H1 (cell line): Measurements from ENCODE around the gene CCDC169. TPM values are rescaled to one million over a fixed set of nuclear protein-coding genes. Genes with fewer than 3 reads are reported as not detected.

ENCODE experiments used
- CTCF ChIA-PET: fragments of 300-600 bp; sonication (Branson Sonifier 250); formaldehyde crosslinking; loops from one replicate; lab custom pipeline; 2021; ENCODE audit not compliant: partially characterized antibody; lab: Charles Lee
- POLR2A ChIA-PET: fragments of 300-600 bp; sonication (Branson Sonifier 250); formaldehyde crosslinking; loops from one replicate; lab custom pipeline; 2021; ENCODE audit warnings: inconsistent platforms; ENCODE audit not compliant: partially characterized antibody; lab: Charles Lee
- DNase-seq, 2 experiments: peaks; one replicate each; pipeline versions ENCODE4 v3.0.0 to v3.0.0-alpha.2; 2010 to 2022; ENCODE audit warnings: low spot score in 2 of 2, low read depth in 1 of 2, mixed read lengths in 1 of 2
- FAIRE-seq: peaks from 2 replicates; lab custom pipeline; 2011; peaks lifted over from hg19 to GRCh38; lab: Jason Lieb, UNC
- H2AFZ ChIP-seq: 2 replicates; pipeline ENCODE4 v1.8.1; 2012; ENCODE audit warnings: low read length, inconsistent platforms
- H2AK5ac ChIP-seq: 2 replicates; pipeline ENCODE4 v1.6.1; 2013; ENCODE audit warnings: low read depth, low read length
- H2BK120ac ChIP-seq: replicated peaks from 2 replicates; pipeline ENCODE3; 2013; ENCODE audit warnings: low read depth, low read length, inconsistent platforms
- H2BK12ac ChIP-seq: 2 replicates; pipeline ENCODE4 v1.6.1; 2013; ENCODE audit warnings: low read depth, low read length
- H2BK15ac ChIP-seq: 2 replicates; pipeline ENCODE4 v1.6.1; 2013; ENCODE audit warnings: low read length
- H2BK20ac ChIP-seq: 2 replicates; pipeline ENCODE4 v1.6.1; 2013; ENCODE audit warnings: low read length
- H2BK5ac ChIP-seq: 2 replicates; pipeline ENCODE4 v1.6.1; 2013; ENCODE audit warnings: low read depth, low read length
- H3K14ac ChIP-seq: 2 replicates; pipeline ENCODE4 v1.6.1; 2013; ENCODE audit warnings: inconsistent platforms; ENCODE audit not compliant: insufficient read length
- H3K18ac ChIP-seq: 2 replicates; pipeline ENCODE4 v1.6.1; 2013; ENCODE audit warnings: low read length; ENCODE audit errors: extremely low read depth
- H3K23ac ChIP-seq: 2 replicates; pipeline ENCODE4 v1.6.1; 2013; ENCODE audit warnings: inconsistent platforms; ENCODE audit not compliant: insufficient read length
- H3K23me2 ChIP-seq: 2 replicates; pipeline ENCODE4 v1.6.1; 2013; ENCODE audit warnings: low read depth, low read length
- H3K27ac ChIP-seq: 2 replicates; pipeline ENCODE4 v1.6.1; 2011; ENCODE audit warnings: low read depth, low read length, inconsistent platforms
- H3K27me3 ChIP-seq, 4 experiments: replicated peaks in 1 of 4; 1 replicate in 1 of 4; 2 replicates in 3 of 4; pipeline versions ENCODE4 v1.6.1 to v1.8.1; 2011 to 2013; ENCODE audit warnings: low read length in 3 of 4, mild to moderate bottlenecking in 3 of 4, inconsistent platforms in 2 of 4, mixed read lengths in 2 of 4, moderate library complexity in 1 of 4; ENCODE audit not compliant: control insufficient read depth in 3 of 4, insufficient read depth in 3 of 4; ENCODE audit errors: extremely low read depth in 1 of 4
- H3K36me3 ChIP-seq, 4 experiments: 2 replicates each; pipeline versions ENCODE4 v1.6.1 to v1.8.1; 2011 to 2013; ENCODE audit warnings: mild to moderate bottlenecking in 4 of 4, low read length in 3 of 4, moderate library complexity in 2 of 4, control low read depth in 1 of 4, inconsistent platforms in 1 of 4; ENCODE audit not compliant: insufficient read depth in 4 of 4, control insufficient read depth in 2 of 4
- H3K4ac ChIP-seq: replicated peaks from 2 replicates; pipeline ENCODE3; 2013; ENCODE audit warnings: low read length, low read depth, mixed read lengths, inconsistent platforms; ENCODE audit not compliant: insufficient read length
- H3K4me1 ChIP-seq, 4 experiments: replicated peaks in 1 of 4; 1 replicate in 1 of 4; 2 replicates in 3 of 4; pipeline versions ENCODE4 v1.6.1 to v1.8.1; 2011 to 2013; ENCODE audit warnings: low read length in 3 of 4, inconsistent platforms in 2 of 4, mixed read lengths in 1 of 4; ENCODE audit not compliant: insufficient read depth in 4 of 4, control insufficient read depth in 3 of 4
- H3K4me2 ChIP-seq, 2 experiments: 2 replicates each; pipeline versions ENCODE4 v1.6.1 to v1.8.1; 2011 to 2013; ENCODE audit warnings: low read depth in 2 of 2, low read length in 2 of 2, control low read depth in 1 of 2, inconsistent platforms in 1 of 2, mild to moderate bottlenecking in 1 of 2; ENCODE audit not compliant: insufficient read depth in 1 of 2
- H3K4me3 ChIP-seq, 4 experiments: fragments of 200-600, 300-600 bp in 1 of 4; sonication (generic), shearing (Covaris generic), sonication (Bioruptor Twin) in 1 of 4; 2 replicates each; pipeline versions ENCODE4 v1.5.1 to v1.8.1; 2011 to 2016; ENCODE audit warnings: low read length in 4 of 4, low read depth in 3 of 4, control low read depth in 2 of 4, inconsistent platforms in 2 of 4, mild to moderate bottlenecking in 2 of 4, mixed read lengths in 1 of 4, moderate library complexity in 1 of 4; ENCODE audit not compliant: insufficient read depth in 2 of 4; ENCODE audit errors: extremely low read depth in 1 of 4
- H3K56ac ChIP-seq: replicated peaks from 2 replicates; pipeline ENCODE3; 2013; ENCODE audit warnings: low read depth, mild to moderate bottlenecking, mixed read lengths, low read length, inconsistent platforms; ENCODE audit not compliant: insufficient read length
- H3K79me1 ChIP-seq: 2 replicates; pipeline ENCODE4 v1.6.1; 2013; ENCODE audit warnings: low read depth, low read length, control low read depth
- H3K79me2 ChIP-seq, 2 experiments: 2 replicates each; pipeline versions ENCODE4 v1.6.1 to v1.8.1; 2012 to 2013; ENCODE audit warnings: low read length in 2 of 2, mild to moderate bottlenecking in 2 of 2, inconsistent platforms in 1 of 2; ENCODE audit not compliant: insufficient read depth in 2 of 2, control insufficient read depth in 1 of 2
- H3K9ac ChIP-seq, 4 experiments: replicated peaks in 1 of 4; 1 replicate in 1 of 4; 2 replicates in 3 of 4; pipeline versions ENCODE4 v1.6.1 to v1.8.1; 2011 to 2013; ENCODE audit warnings: low read depth in 3 of 4, low read length in 3 of 4, control low read depth in 2 of 4, mild to moderate bottlenecking in 2 of 4, moderate library complexity in 2 of 4, inconsistent platforms in 1 of 4; ENCODE audit errors: extremely low read depth in 1 of 4
- H3K9me3 ChIP-seq, 2 experiments: 2 replicates each; pipeline versions ENCODE4 v1.6.1 to v1.8.1; 2012 to 2013; ENCODE audit warnings: mild to moderate bottlenecking in 2 of 2, moderate library complexity in 2 of 2, control low read depth in 1 of 2, inconsistent platforms in 1 of 2, low read depth in 1 of 2, low read length in 1 of 2, mixed read lengths in 1 of 2; ENCODE audit not compliant: insufficient read depth in 2 of 2
- H4K20me1 ChIP-seq, 2 experiments: replicated peaks in 1 of 2; 2 replicates each; pipeline versions ENCODE3 to v1.8.1; 2011 to 2013; ENCODE audit warnings: inconsistent platforms in 2 of 2, low read length in 2 of 2, mild to moderate bottlenecking in 1 of 2; ENCODE audit not compliant: insufficient read depth in 2 of 2, control insufficient read depth in 1 of 2
- H4K5ac ChIP-seq: 2 replicates; pipeline ENCODE4 v1.6.1; 2013; ENCODE audit warnings: low read length, low read depth, mixed read lengths, inconsistent platforms; ENCODE audit not compliant: insufficient read length
- H4K8ac ChIP-seq: 2 replicates; pipeline ENCODE4 v1.8.0; 2013; ENCODE audit warnings: mild to moderate bottlenecking, moderate library complexity, low read length, inconsistent platforms; ENCODE audit not compliant: insufficient read depth; ENCODE audit errors: extremely low read depth
- H4K91ac ChIP-seq: replicated peaks from 2 replicates; pipeline ENCODE3; 2013; ENCODE audit warnings: low read length, mixed read lengths, inconsistent platforms; ENCODE audit not compliant: insufficient read length
- CBX5 ChIP-seq: fragments of 300-800, 300-1000 bp; sonication (generic); IDR thresholded peaks from 2 replicates; pipeline ENCODE4 v1.7.1; 2016; ENCODE audit warnings: antibody characterized with exemption, low read length, low read depth
- JUN ChIP-seq: IDR thresholded peaks from 2 replicates; pipeline ENCODE4 v1.6.1; 2011; ENCODE audit warnings: low read depth, mild to moderate bottlenecking, improper control_type of control experiment, low read length
- ZNF274 ChIP-seq: IDR thresholded peaks from 2 replicates; pipeline ENCODE4 v1.7.0; 2012; ENCODE audit warnings: low read length, borderline replicate concordance; ENCODE audit errors: extremely low read depth
- WGBS, 2 experiments: shearing (Covaris generic) in 1 of 2; methylation state at CpG; one replicate each; pipeline versions ENCODE4 v1.1.6 to v1.1.7; 2013 to 2015; ENCODE audit warnings: low lambda C conversion rate in 2 of 2, mixed read lengths in 2 of 2, inconsistent platforms in 1 of 2, low coverage in 1 of 2, missing lambda C conversion rate in 1 of 2; ENCODE audit not compliant: insufficient replicate concordance in 2 of 2, insufficient coverage in 1 of 2, insufficient read length in 1 of 2; ENCODE audit errors: extremely low coverage in 1 of 2, missing lambda C conversion rate in 1 of 2; 5-methylcytosine and 5-hydroxymethylcytosine counted together
- long read RNA-seq, 2 experiments: library from RNA in 1 of 2; library from capped mRNA in 1 of 2; stranded (forward); transcript quantifications; one replicate each; pipeline ENCODE4 v2.0.0, GENCODE V29; 2021; ENCODE audit warnings: inconsistent platforms in 1 of 2
- polyA minus RNA-seq, 3 experiments: library from RNA; depleted of rRNA, polyadenylated mRNA; stranded (reverse); fragments of >200 nt; gene quantifications; 1 replicate in 2 of 3; 2 replicates in 1 of 3; pipeline ENCODE4 v1.2.3, GENCODE V29; 2011
- polyA plus RNA-seq, 7 experiments: library from polyadenylated mRNA; depleted of rRNA in 3 of 7; stranded (reverse) in 5 of 7; unstranded in 2 of 7; fragments of >200 nt in 5 of 7; fragments of 200-250 nt in 2 of 7; gene quantifications; 1 replicate in 5 of 7; 2 replicates in 1 of 7; 4 replicates in 1 of 7; pipeline versions ENCODE4 v1.2.1 to v1.2.3, GENCODE V29; 2011 to 2013; ENCODE audit warnings: missing spikeins in 2 of 7, mixed read lengths in 2 of 7
- total RNA-seq: library from RNA; stranded (reverse); fragmentation: NEBNext Ultra II Directional; extraction: Animal tissue kit (Norgen Biotek cat#: 25700); gene quantifications from 2 replicates; pipeline ENCODE4 v1.2.1, GENCODE V29; 2021
- TF ChIP-seq, protein P1 (sequence below): IDR thresholded peaks from 2 replicates; pipeline ENCODE4 v1.6.1; 2012; ENCODE audit warnings: low read length, inconsistent platforms

CCDC169 gene
- total RNA-seq (43.3 and 44.0 TPM in 2 replicates), polyA plus RNA-seq (2011; rRNA removed) (5.3 and 7.2 TPM in 2 replicates), polyA minus RNA-seq (2011; rRNA and poly(A)+ RNA removed) (12.6 and 13.0 TPM in 2 replicates)
- polyA plus RNA-seq (2011; cell fraction: cytosol; rRNA removed), result 17.2 TPM
- polyA plus RNA-seq (2011; cell fraction: nucleus; rRNA removed), result 4.3 TPM
- polyA plus RNA-seq (2012, experiment 1 of 2), result 12.3 to 24.6 TPM (median 21.2 TPM) in 4 replicates
- polyA plus RNA-seq (2012, experiment 2 of 2), result 2.0 TPM
- 21.9 TPM for polyA plus RNA-seq (2013, experiment 1 of 2)
- polyA plus RNA-seq (2013, experiment 2 of 2), result 18.2 TPM
- 11.6 TPM for polyA minus RNA-seq (2011; cell fraction: cytosol; rRNA and poly(A)+ RNA removed)
- 46.0 TPM for polyA minus RNA-seq (2011; cell fraction: nucleus; rRNA and poly(A)+ RNA removed)
- long read RNA-seq, experiment 1, partial matches to known transcripts, result 4 of 21 reads
- long read RNA-seq, experiment 1, other reads (novel, unspliced or antisense), result 13 of 21 reads
- long read RNA-seq, experiment 2, transcript CCDC169-206 (5 exons, 1,632 nt), result major isoform, 15 of 63 reads
- long read RNA-seq, experiment 2, partial matches to known transcripts, result 3 of 63 reads
- long read RNA-seq, experiment 2, other reads (novel, unspliced or antisense), result 40 of 63 reads

- H2BK12ac ChIP-seq, result peak within 1 kb of the TSS; percentile 82; the same call in 1 of the 2 replicates
- peaks cover 0 to 15% (median 12%) of the 10 kb centered on the region in 4 experiments; a peak in 3 of 7 replicates for H3K4me1 ChIP-seq
- H3K27me3 ChIP-seq, result no peaks in the 10 kb centered on the region
- ChIA-PET POLR2A (interaction anchor here (0.6 to 4.6 kb wide), 12 partner anchors 10 to 704 kb away, joined by 3 to 31 read pairs (median 8); partner anchors contain the start of genes ALG5 and SPART), CTCF (interaction anchor here (0.6 to 1.8 kb wide), 7 partner anchors 15 to 439 kb away, joined by 3 to 5 read pairs (median 4); no protein-coding TSS in a partner anchor)
- H2BK15ac ChIP-seq, result peak within 1 kb of the TSS; percentile 14; the same call in 1 of the 2 replicates
- peak within 1 kb of the TSS; percentile 98 for H2BK5ac ChIP-seq
- 0 out of 2 replicates have a peak within 1 kb of the TSS, but pooled peaks have one; percentile 2 for H2AFZ ChIP-seq
- 0 out of 2 replicates have a peak within 1 kb of the TSS, but pooled peaks have one; percentile 16 for H2BK20ac ChIP-seq
- H3K9me3 ChIP-seq, result peaks cover 0 to 4% of the 10 kb centered on the region in 2 experiments; a peak in 1 of 4 replicates
- 0 out of 2 replicates have a peak, but pooled peaks cover 2% of the 10 kb centered on the region for H3K79me1 ChIP-seq
- peak within 1 kb of the TSS; percentile 94 for H3K18ac ChIP-seq
- peak within 1 kb of the TSS; percentile 34; the same call in 1 of the 2 replicates for H2AK5ac ChIP-seq
- H4K5ac ChIP-seq, result peak within 1 kb of the TSS; percentile 93
- DNase-seq, result peak; percentile 83 to 94
- peak within 1 kb of the TSS; percentile 86 to 89 for H3K4me2 ChIP-seq
- peaks cover 0 to 2% of the 10 kb centered on the region in 2 experiments for H4K20me1 ChIP-seq
- H3K23me2 ChIP-seq, result peaks cover 4% of the 10 kb centered on the region; the same call in 1 of the 2 replicates
- H3K4ac ChIP-seq, result peak within 1 kb of the TSS; percentile 24
- peaks cover 0 to 41% of the 10 kb centered on the region in 2 experiments for H3K79me2 ChIP-seq
- peak within 1 kb of the TSS; percentile 93 for H4K8ac ChIP-seq
- H3K23ac ChIP-seq, result no peak within 1 kb of the TSS
- H3K4me3 ChIP-seq, result peak within 1 kb of the TSS; percentile 66 to 82 (median 70)
- no peak within 1 kb of the TSS for H3K14ac ChIP-seq
- H3K56ac ChIP-seq, result peak within 1 kb of the TSS; percentile 57
- peak within 1 kb of the TSS; percentile 87 for H4K91ac ChIP-seq
- peak within 1 kb of the TSS; percentile 52 for H2BK120ac ChIP-seq
- peaks cover 0 to 27% (median 12%) of the 10 kb centered on the region in 4 experiments; a peak in 6 of 8 replicates for H3K36me3 ChIP-seq
- H3K27ac ChIP-seq, result peak within 1 kb of the TSS; percentile 93
- peak within 1 kb of the TSS; percentile 72 to 87 (median 76) for H3K9ac ChIP-seq
- WGBS, 2 experiments, result 3% methylated on average over 48 of the region's 53 CpGs; no CpG with 5 or more reads in 1 of the 2 experiments
- FAIRE-seq, result peak; percentile 62
- TF ChIP-seq CBX5, result no peak
- TF ChIP-seq ZNF274, result no peak
- peak; percentile 82 for TF ChIP-seq JUN
- TF ChIP-seq, protein P1, sequence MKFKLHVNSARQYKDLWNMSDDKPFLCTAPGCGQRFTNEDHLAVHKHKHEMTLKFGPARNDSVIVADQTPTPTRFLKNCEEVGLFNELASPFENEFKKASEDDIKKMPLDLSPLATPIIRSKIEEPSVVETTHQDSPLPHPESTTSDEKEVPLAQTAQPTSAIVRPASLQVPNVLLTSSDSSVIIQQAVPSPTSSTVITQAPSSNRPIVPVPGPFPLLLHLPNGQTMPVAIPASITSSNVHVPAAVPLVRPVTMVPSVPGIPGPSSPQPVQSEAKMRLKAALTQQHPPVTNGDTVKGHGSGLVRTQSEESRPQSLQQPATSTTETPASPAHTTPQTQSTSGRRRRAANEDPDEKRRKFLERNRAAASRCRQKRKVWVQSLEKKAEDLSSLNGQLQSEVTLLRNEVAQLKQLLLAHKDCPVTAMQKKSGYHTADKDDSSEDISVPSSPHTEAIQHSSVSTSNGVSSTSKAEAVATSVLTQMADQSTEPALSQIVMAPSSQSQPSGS, result no peak
Measured at GRCh38 chr13:36297366-36298338, at the start of gene CCDC169. Gene CCDC169, minus strand, starts transcription at chr13:36297814. Its CDS starts 95 bp downstream, at chr13:36297719.
